Astrocyte (in vitro differentiated cells and primary cell): ENCODE measurements around the gene DLGAP1. TPM values are rescaled to one million over a fixed set of nuclear protein-coding genes. Genes with fewer than 3 reads are reported as not detected.

Experiments used
- DNase-seq: peaks from one replicate; pipeline ENCODE4 v3.0.0-alpha.2; 2010; ENCODE audit warnings: low read depth
- FAIRE-seq: peaks from 2 replicates; lab custom pipeline; 2011; peaks lifted over from hg19 to GRCh38; lab: Jason Lieb, UNC
- H2AFZ ChIP-seq: 2 replicates; pipeline ENCODE4 v1.6.0; 2012; ENCODE audit warnings: low read depth, low read length, inconsistent platforms
- H3K27ac ChIP-seq: 2 replicates; pipeline ENCODE4 v1.5.1; 2011; ENCODE audit warnings: low read depth, low read length, inconsistent platforms
- H3K27me3 ChIP-seq: 2 replicates; pipeline ENCODE4 v1.6.0; 2011; ENCODE audit warnings: low read length, inconsistent platforms; ENCODE audit not compliant: insufficient read depth
- H3K36me3 ChIP-seq: 2 replicates; pipeline ENCODE4 v1.5.1; 2011; ENCODE audit warnings: low read length, inconsistent platforms; ENCODE audit not compliant: insufficient read depth
- H3K4me1 ChIP-seq: 2 replicates; pipeline ENCODE4 v1.5.1; 2011; ENCODE audit warnings: low read length, inconsistent platforms; ENCODE audit not compliant: insufficient read depth
- H3K4me2 ChIP-seq: 2 replicates; pipeline ENCODE4 v1.6.0; 2012; ENCODE audit warnings: low read length, inconsistent platforms
- H3K4me3 ChIP-seq: 2 replicates; pipeline ENCODE4 v1.5.1; 2011; ENCODE audit warnings: low read depth, mild to moderate bottlenecking, low read length, inconsistent platforms; ENCODE audit not compliant: insufficient read depth
- H3K79me2 ChIP-seq: 2 replicates; pipeline ENCODE4 v1.6.0; 2012; ENCODE audit warnings: mild to moderate bottlenecking, low read length, inconsistent platforms; ENCODE audit not compliant: insufficient read depth
- H3K9ac ChIP-seq: 2 replicates; pipeline ENCODE4 v1.6.0; 2012; ENCODE audit warnings: mild to moderate bottlenecking, low read length, inconsistent platforms
- H3K9me3 ChIP-seq: 2 replicates; pipeline ENCODE4 v1.5.1; 2012; ENCODE audit warnings: low read depth, mild to moderate bottlenecking, low read length, inconsistent platforms; ENCODE audit not compliant: insufficient read depth
- H4K20me1 ChIP-seq: 2 replicates; pipeline ENCODE4 v1.6.0; 2012; ENCODE audit warnings: low read length, inconsistent platforms; ENCODE audit not compliant: insufficient read depth
- H3K27ac Mint-ChIP-seq: one replicate; pipeline ENCODE4 v1.8.0; 2021; ENCODE audit warnings: mild to moderate bottlenecking, mixed read lengths; ENCODE audit not compliant: unreplicated experiment
- H3K27me3 Mint-ChIP-seq: one replicate; pipeline ENCODE4 v1.8.0; 2021; ENCODE audit warnings: low read depth, mixed read lengths; ENCODE audit not compliant: unreplicated experiment
- H3K36me3 Mint-ChIP-seq: one replicate; pipeline ENCODE4 v1.8.0; 2021; ENCODE audit warnings: low read depth, mixed read lengths; ENCODE audit not compliant: unreplicated experiment
- H3K4me1 Mint-ChIP-seq: one replicate; pipeline ENCODE4 v1.8.0; 2021; ENCODE audit warnings: low read depth, mixed read lengths; ENCODE audit not compliant: unreplicated experiment
- H3K4me3 Mint-ChIP-seq: one replicate; pipeline ENCODE4 v1.8.0; 2021; ENCODE audit warnings: mild to moderate bottlenecking, moderate library complexity, mixed read lengths; ENCODE audit not compliant: unreplicated experiment
- H3K9me3 Mint-ChIP-seq: one replicate; pipeline ENCODE4 v1.8.0; 2021; ENCODE audit warnings: mild to moderate bottlenecking, mixed read lengths; ENCODE audit not compliant: unreplicated experiment
- EZH2 ChIP-seq: IDR thresholded peaks from 2 replicates; pipeline ENCODE4 v1.6.1; 2012; ENCODE audit warnings: mild to moderate bottlenecking, low read length, inconsistent platforms; ENCODE audit not compliant: insufficient read depth
- total RNA-seq: library from RNA; stranded (reverse); gene quantifications from 2 replicates; pipeline ENCODE4 v1.2.1, GENCODE V29; 2021
- TF ChIP-seq, protein P1 (sequence below): IDR thresholded peaks from 2 replicates; pipeline ENCODE4 v1.5.1; 2011; ENCODE audit warnings: low read depth, mild to moderate bottlenecking, inconsistent platforms, low read length, moderate library complexity; ENCODE audit not compliant: insufficient read depth

The DLGAP1 gene
- total RNA-seq, 1 donor from 2014 or later, result 2.3 TPM

DNA sequence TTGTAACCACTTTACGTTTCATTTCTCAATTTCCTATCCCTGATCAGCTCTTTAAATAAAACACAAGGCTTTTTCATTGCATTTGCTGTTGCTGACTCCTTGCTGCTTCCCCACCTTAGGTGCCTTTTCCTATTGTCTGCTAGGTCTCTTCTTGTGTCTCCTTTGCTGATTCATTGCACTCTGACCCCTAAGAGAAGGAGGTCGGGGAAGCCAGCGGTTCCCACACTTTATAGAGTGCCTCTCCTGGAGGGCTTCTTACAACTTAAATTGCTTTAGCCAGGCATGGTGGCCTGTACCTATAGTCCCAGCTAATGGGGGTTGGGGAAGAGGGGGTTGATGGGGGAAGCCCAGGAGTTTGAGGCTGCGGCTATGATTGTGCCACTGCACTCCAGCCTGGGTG is 495.0 kb downstream of the DLGAP1 start:
- no peak for TF ChIP-seq EZH2
- TF ChIP-seq, protein P1, sequence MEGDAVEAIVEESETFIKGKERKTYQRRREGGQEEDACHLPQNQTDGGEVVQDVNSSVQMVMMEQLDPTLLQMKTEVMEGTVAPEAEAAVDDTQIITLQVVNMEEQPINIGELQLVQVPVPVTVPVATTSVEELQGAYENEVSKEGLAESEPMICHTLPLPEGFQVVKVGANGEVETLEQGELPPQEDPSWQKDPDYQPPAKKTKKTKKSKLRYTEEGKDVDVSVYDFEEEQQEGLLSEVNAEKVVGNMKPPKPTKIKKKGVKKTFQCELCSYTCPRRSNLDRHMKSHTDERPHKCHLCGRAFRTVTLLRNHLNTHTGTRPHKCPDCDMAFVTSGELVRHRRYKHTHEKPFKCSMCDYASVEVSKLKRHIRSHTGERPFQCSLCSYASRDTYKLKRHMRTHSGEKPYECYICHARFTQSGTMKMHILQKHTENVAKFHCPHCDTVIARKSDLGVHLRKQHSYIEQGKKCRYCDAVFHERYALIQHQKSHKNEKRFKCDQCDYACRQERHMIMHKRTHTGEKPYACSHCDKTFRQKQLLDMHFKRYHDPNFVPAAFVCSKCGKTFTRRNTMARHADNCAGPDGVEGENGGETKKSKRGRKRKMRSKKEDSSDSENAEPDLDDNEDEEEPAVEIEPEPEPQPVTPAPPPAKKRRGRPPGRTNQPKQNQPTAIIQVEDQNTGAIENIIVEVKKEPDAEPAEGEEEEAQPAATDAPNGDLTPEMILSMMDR, result no peak
- no peak overlapping the region for H3K4me2 ChIP-seq
- H3K27me3 Mint-ChIP-seq, result no peaks in the 10 kb centered on the region
- no peak for DNase-seq
- no peak overlapping the region for H3K27ac ChIP-seq
- FAIRE-seq, result no peak
- H3K4me1 ChIP-seq, result no peaks in the 10 kb centered on the region
- H3K4me3 ChIP-seq, result no peak overlapping the region
- no peaks in the 10 kb centered on the region for H3K36me3 ChIP-seq
- no peak overlapping the region for H3K9ac ChIP-seq
- H3K79me2 ChIP-seq, result no peaks in the 10 kb centered on the region
- no peak overlapping the region for H2AFZ ChIP-seq
- no peaks in the 10 kb centered on the region for H3K27me3 ChIP-seq
- no peaks in the 10 kb centered on the region for H3K9me3 ChIP-seq
- H3K4me1 Mint-ChIP-seq, result no peaks in the 10 kb centered on the region
- H3K36me3 Mint-ChIP-seq, result no peaks in the 10 kb centered on the region
- H3K4me3 Mint-ChIP-seq, result no peak overlapping the region
- H3K9me3 Mint-ChIP-seq, result peaks cover 4% of the 10 kb centered on the region
- no peaks in the 10 kb centered on the region for H4K20me1 ChIP-seq
- H3K27ac Mint-ChIP-seq, result peak overlapping the region; percentile 8

DNA sequence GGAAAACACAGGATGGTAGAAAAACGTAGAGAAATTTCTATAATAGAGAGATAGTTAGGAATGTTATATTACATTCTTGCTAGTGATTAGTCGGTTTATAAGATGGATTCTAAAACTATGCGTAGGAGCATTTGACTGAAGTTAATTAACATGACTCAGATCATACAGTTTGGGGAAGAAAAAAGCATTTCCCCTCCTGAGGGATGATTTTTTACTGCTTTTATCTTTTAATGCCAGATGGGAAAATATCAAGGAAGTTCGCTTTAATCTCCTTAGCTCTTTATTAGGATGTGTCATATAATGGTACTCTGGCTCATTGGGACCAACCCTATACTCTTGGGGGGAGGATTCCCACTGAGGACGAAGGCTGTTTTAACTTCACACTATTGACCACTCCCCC is 503.1 kb downstream of the DLGAP1 start:
- Histone ChIP-seq H4K20me1 (no peaks in the 10 kb centered on the region), H3K4me1 (no peaks in the 10 kb centered on the region), H3K36me3 (no peaks in the 10 kb centered on the region), H3K79me2 (no peaks in the 10 kb centered on the region), H3K9me3 (no peaks in the 10 kb centered on the region), H3K27me3 (no peaks in the 10 kb centered on the region), H3K4me2 (no peak overlapping the region), H3K4me3 (no peak overlapping the region), H3K9ac (no peak overlapping the region), H2AFZ (no peak overlapping the region), H3K27ac (no peak overlapping the region)
- Mint-ChIP-seq H3K27ac (no peak overlapping the region), H3K36me3 (no peaks in the 10 kb centered on the region), H3K9me3 (peaks cover 2% of the 10 kb centered on the region), H3K27me3 (no peaks in the 10 kb centered on the region), H3K4me1 (peaks cover 3% of the 10 kb centered on the region), H3K4me3 (no peak overlapping the region)
- no peak for DNase-seq
- TF ChIP-seq EZH2, result no peak
- TF ChIP-seq, protein P1, result no peak
- FAIRE-seq, result no peak

DNA sequence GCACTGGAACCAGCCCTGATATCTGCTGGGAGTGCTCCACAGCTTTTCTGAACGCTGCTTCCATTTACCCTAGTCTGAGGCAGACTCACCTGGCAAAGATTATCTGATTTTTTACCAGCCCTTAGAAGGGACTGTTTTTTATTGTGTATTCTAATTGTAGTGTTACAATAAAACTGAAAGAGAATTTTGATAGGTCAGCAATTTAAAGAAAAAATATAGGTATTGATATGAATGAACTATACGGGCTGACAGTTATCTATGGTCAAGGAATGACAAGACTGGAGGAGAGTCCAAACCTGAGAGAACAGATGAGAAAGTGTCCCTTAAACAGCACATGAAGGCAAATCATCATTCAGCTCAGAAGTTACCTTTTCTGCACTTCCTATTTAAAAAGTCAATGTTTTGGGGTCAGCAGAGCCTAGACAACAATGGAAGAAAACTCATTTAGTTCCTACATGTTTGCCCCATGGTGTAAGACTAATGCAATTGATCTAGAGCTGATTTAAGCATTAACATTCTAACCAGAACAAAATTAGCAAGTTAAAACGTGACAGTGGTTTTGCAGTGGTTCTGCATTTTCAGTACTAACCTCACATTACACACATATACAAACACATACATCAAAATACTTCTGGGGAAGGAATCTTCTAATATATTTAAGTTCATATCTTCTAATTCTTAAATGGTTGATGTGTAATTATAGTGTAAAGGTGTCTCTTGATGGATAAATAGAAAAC is 504.3 kb downstream of the DLGAP1 start:
- H3K4me3 ChIP-seq, result no peak overlapping the region
- Mint-ChIP-seq H3K9me3 (no peaks in the 10 kb centered on the region), H3K36me3 (no peaks in the 10 kb centered on the region), H3K4me1 (peaks cover 3% of the 10 kb centered on the region), H3K27me3 (no peaks in the 10 kb centered on the region), H3K4me3 (no peak overlapping the region), H3K27ac (no peak overlapping the region)
- H3K4me1 ChIP-seq, result no peaks in the 10 kb centered on the region
- no peak overlapping the region for H3K9ac ChIP-seq
- TF ChIP-seq EZH2, result no peak
- TF ChIP-seq, protein P1, result no peak
- no peaks in the 10 kb centered on the region for H4K20me1 ChIP-seq
- H3K27me3 ChIP-seq, result no peaks in the 10 kb centered on the region
- H3K36me3 ChIP-seq, result no peaks in the 10 kb centered on the region
- H2AFZ ChIP-seq, result no peak overlapping the region
- DNase-seq (no peak), FAIRE-seq (no peak)
- no peak overlapping the region for H3K4me2 ChIP-seq
- H3K79me2 ChIP-seq, result no peaks in the 10 kb centered on the region
- no peaks in the 10 kb centered on the region for H3K9me3 ChIP-seq
- H3K27ac ChIP-seq, result no peak overlapping the region
